CD8-positive, alpha-beta memory T cell (primary cell): ENCODE measurements around the gene ASH1L. TPM values are rescaled to one million over a fixed set of nuclear protein-coding genes. Genes with fewer than 3 reads are reported as not detected.
A peak's percentile ranks its signal among the peaks of the same experiment; 100 is the strongest.
"Not testable (repeated sequence)": the region's sequence is repeated elsewhere in the genome, so short reads cannot be mapped to it uniquely, and the experiment has no call there.

ENCODE experiments used
- CTCF ChIA-PET: fragments of 350-600 bp; sonication (Branson Sonifier 250); formaldehyde crosslinking; loops from one replicate; lab custom pipeline; 2021; ENCODE audit warnings: antibody characterized with exemption; lab: Charles Lee
- POLR2A ChIA-PET: fragments of 350-600 bp; sonication (Branson Sonifier 250); formaldehyde crosslinking; loops from one replicate; lab custom pipeline; 2021; ENCODE audit warnings: antibody characterized with exemption; lab: Charles Lee
- DNase-seq, 5 donors: peaks; one replicate each; pipeline versions ENCODE4 v3.0.0 to v3.0.0-alpha.2; 2020 to 2022; ENCODE audit warnings: mixed read lengths in 1 of 5
- H3K27ac ChIP-seq: one replicate; pipeline ENCODE4 v1.7.0; 2013; ENCODE audit warnings: low read depth, mild to moderate bottlenecking, low read length, moderate library complexity
- H3K27me3 ChIP-seq: 2 replicates; pipeline ENCODE4 v1.7.0; 2013; ENCODE audit warnings: low read length, mild to moderate bottlenecking; ENCODE audit not compliant: insufficient read depth, poor library complexity, severe bottlenecking
- H3K36me3 ChIP-seq: 2 replicates; pipeline ENCODE4 v1.7.0; 2013; ENCODE audit warnings: mild to moderate bottlenecking, low read length, moderate library complexity; ENCODE audit not compliant: insufficient read depth
- H3K4me1 ChIP-seq: 2 replicates; pipeline ENCODE4 v1.7.0; 2013; ENCODE audit warnings: mild to moderate bottlenecking, low read length, moderate library complexity; ENCODE audit not compliant: insufficient read depth
- H3K4me3 ChIP-seq: 2 replicates; pipeline ENCODE4 v1.7.0; 2013; ENCODE audit warnings: mild to moderate bottlenecking, low read length
- H3K9me3 ChIP-seq: 2 replicates; pipeline ENCODE4 v1.7.0; 2013; ENCODE audit warnings: mild to moderate bottlenecking, low read length
- H3K27ac Mint-ChIP-seq, 8 donors: one replicate each; pipeline ENCODE4 v1.8.0; 2020 to 2021; ENCODE audit warnings: mixed read lengths in 8 of 8, mild to moderate bottlenecking in 6 of 8, inconsistent platforms in 3 of 8, moderate library complexity in 3 of 8
- H3K27me3 Mint-ChIP-seq, 2 donors: one replicate each; pipeline ENCODE4 v1.8.0; 2020 to 2021; ENCODE audit warnings: mixed read lengths in 2 of 2, mild to moderate bottlenecking in 1 of 2, moderate library complexity in 1 of 2
- H3K36me3 Mint-ChIP-seq, 3 donors: one replicate each; pipeline ENCODE4 v1.8.0; 2020 to 2021; ENCODE audit warnings: mixed read lengths in 3 of 3, inconsistent platforms in 1 of 3, mild to moderate bottlenecking in 1 of 3
- H3K4me1 Mint-ChIP-seq, 3 donors: one replicate each; pipeline ENCODE4 v1.8.0; 2020 to 2021; ENCODE audit warnings: mixed read lengths in 3 of 3, inconsistent platforms in 1 of 3, mild to moderate bottlenecking in 1 of 3
- H3K4me3 Mint-ChIP-seq, 7 donors: one replicate each; pipeline ENCODE4 v1.8.0; 2020 to 2021; ENCODE audit warnings: mixed read lengths in 7 of 7, mild to moderate bottlenecking in 6 of 7, moderate library complexity in 4 of 7, inconsistent platforms in 2 of 7
- H3K9me3 Mint-ChIP-seq, 5 donors: one replicate each; pipeline ENCODE4 v1.8.0; 2020 to 2022; ENCODE audit warnings: mixed read lengths in 5 of 5, mild to moderate bottlenecking in 3 of 5, moderate library complexity in 2 of 5, inconsistent platforms in 1 of 5
- polyA plus RNA-seq: library from polyadenylated mRNA; unstranded; fragments of 300-500 nt; fragmentation: Illumina TruSeq; gene quantifications from one replicate; pipeline ENCODE4 v1.2.3, GENCODE V29; 2021
- total RNA-seq, 2 experiments: library from RNA; stranded (reverse); gene quantifications; one replicate each; pipeline ENCODE4 v1.2.3, GENCODE V29; 2021

The ASH1L gene
- total and polyA plus RNA-seq, 3 experiments from 2014 or later: 25.7 to 30.5 (median 29.7) TPM

DNA sequence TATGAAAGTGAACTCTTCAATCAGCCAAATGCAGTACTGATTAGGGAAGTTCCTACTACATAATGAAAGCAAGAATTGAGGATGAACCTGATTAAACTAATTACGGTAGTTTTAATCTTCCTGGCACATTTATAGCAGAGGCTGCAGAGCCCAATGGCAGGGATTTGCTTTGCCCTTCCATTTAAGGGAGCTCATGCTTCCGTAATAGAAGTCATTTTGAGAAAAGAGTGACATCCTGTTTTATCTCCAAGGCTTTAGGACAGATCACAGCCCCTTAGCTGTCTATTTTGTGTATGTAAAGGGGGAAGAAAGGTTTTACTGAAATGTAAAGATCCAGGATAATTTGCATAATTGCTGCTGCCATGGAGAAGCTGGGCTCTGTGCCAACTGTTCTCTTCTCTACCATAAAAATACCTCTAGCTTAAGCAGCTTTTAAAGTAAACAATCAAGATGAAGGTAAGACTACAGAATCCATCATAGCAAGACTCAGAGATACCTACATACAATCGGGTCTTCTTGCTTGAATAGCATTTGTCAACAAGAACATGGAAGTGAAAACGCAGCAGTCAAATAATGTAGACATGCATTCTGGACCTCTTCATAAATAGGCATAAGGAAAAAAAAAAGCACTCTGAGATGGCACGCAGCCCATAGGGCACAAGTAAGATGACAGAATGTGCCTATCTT, 62.5 kb downstream of the ASH1L start:
- Histone ChIP-seq H3K36me3 (no peaks in the 10 kb centered on the region), H3K27me3 (no peaks in the 10 kb centered on the region), H3K4me3 (no peak overlapping the region), H3K4me1 (peaks cover 13% of the 10 kb centered on the region), H3K9me3 (no peaks in the 10 kb centered on the region), H3K27ac (no peak overlapping the region)
- DNase-seq: no peak
- H3K27ac Mint-ChIP-seq: peak overlapping the region in 4 of 8 donors; percentile 5 to 66 (median 32)
- peaks cover 34 to 60% (median 42%) of the 10 kb centered on the region in 3 donors for H3K4me1 Mint-ChIP-seq
- H3K27me3 Mint-ChIP-seq: no peaks in the 10 kb centered on the region
- peaks cover 0 to 11% (median 4%) of the 10 kb centered on the region in 3 donors for H3K36me3 Mint-ChIP-seq
- no peaks in the 10 kb centered on the region for H3K9me3 Mint-ChIP-seq
- POLR2A ChIA-PET: interaction anchor here (0.6 kb wide), 1 partner anchor 11 kb away, joined by 3 read pairs; no protein-coding TSS in a partner anchor
- CTCF ChIA-PET: no interaction called here
- no peak overlapping the region for H3K4me3 Mint-ChIP-seq

DNA sequence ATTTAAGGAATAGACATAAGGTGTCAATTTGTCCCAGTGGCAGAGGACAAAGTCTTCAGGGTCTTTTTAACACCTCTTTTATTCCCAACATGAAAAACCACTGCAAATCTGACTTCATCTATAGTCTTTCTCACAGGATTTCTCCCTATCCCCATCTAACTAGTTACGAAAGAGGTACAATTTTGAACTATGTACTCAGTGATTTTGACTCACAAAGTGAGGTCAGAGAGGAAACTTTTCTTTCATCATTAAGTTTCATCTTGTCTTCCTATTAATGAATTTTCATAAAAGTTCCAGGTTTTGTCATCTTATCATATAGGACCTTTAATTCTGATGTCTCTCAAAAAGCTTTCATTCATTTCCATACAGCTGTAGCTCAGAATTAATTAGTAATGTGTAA, 63.3 kb downstream of the ASH1L start:
- no peak for DNase-seq
- peaks cover 0 to 10% (median 4%) of the 10 kb centered on the region in 3 donors for H3K36me3 Mint-ChIP-seq
- H3K4me3 Mint-ChIP-seq: peak overlapping the region in 1 of 7 donors; percentile 7
- H3K4me3 ChIP-seq: no peak overlapping the region
- no peaks in the 10 kb centered on the region for H3K27me3 Mint-ChIP-seq
- peaks cover 32 to 59% (median 42%) of the 10 kb centered on the region in 3 donors for H3K4me1 Mint-ChIP-seq
- H3K27me3 ChIP-seq: no peaks in the 10 kb centered on the region
- H3K9me3 Mint-ChIP-seq: no peaks in the 10 kb centered on the region
- POLR2A ChIA-PET: no interaction called here
- peak overlapping the region in 4 of 8 donors; percentile 17 to 66 (median 23) for H3K27ac Mint-ChIP-seq
- H3K36me3 ChIP-seq: no peaks in the 10 kb centered on the region
- H3K27ac ChIP-seq: no peak overlapping the region
- CTCF ChIA-PET: no interaction called here
- no peaks in the 10 kb centered on the region for H3K9me3 ChIP-seq
- peaks cover 13% of the 10 kb centered on the region for H3K4me1 ChIP-seq

DNA sequence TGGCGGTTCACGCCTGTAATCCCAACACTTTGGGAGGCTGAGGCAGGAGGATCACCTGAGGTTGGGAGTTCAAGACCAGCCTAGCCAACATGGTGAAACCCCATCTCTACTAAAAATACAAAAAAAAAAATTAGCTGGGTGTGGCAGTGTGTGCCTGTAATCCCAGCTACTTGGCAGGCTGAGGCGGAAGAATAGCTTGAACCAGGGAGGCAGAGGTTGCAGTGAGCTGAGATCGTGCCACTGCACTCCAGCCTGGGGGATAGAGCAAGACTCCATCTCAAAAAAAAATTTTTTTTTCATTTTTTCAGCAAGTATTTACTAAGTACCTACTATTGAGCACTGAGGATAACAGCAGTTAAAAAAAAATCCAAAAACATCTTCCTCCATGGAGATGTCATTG, 69.0 kb downstream of the ASH1L start:
- H3K4me3 ChIP-seq, CTCF ChIA-PET, DNase-seq, H3K36me3 ChIP-seq, H3K27me3 Mint-ChIP-seq, H3K27me3 ChIP-seq, H3K9me3 ChIP-seq, H3K27ac Mint-ChIP-seq, H3K4me3 Mint-ChIP-seq, H3K4me1 ChIP-seq, POLR2A ChIA-PET, H3K9me3 Mint-ChIP-seq, H3K27ac ChIP-seq: not testable (repeated sequence)
- H3K4me1 Mint-ChIP-seq: peaks cover 23 to 43% (median 29%) of the 10 kb centered on the region in 3 donors
- H3K36me3 Mint-ChIP-seq: peaks cover 0 to 16% (median 7%) of the 10 kb centered on the region in 3 donors

DNA sequence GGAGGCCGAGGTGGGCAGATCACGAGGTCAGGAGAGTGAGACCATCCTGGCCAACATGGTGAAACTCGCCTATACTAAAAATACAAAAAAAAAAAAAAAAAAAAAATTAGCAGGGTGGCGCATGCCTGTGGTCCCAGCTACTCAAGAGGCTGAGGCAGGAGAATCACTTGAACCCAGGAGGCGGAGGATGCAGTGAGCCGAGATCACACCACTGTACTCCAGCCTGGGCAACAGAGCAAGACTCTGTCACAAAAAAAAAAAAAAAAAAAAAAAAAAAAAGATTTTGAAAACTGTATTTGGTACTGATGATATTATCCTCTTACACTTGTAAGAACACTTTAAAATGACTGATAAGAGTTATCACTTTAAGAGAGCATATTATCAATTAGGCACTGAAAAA, 74.2 kb downstream of the ASH1L start:
- H3K27ac Mint-ChIP-seq, H3K4me3 Mint-ChIP-seq, H3K27ac ChIP-seq, H3K4me3 ChIP-seq, POLR2A ChIA-PET, H3K36me3 ChIP-seq, H3K27me3 Mint-ChIP-seq, H3K9me3 ChIP-seq, DNase-seq, H3K9me3 Mint-ChIP-seq, H3K4me1 ChIP-seq, H3K27me3 ChIP-seq: not testable (repeated sequence)
- CTCF ChIA-PET: interaction anchor here (0.6 kb wide), 1 partner anchor 533 kb away, joined by 5 read pairs; no protein-coding TSS in a partner anchor
- Mint-ChIP-seq H3K36me3 (peaks cover 0 to 14% (median 3%) of the 10 kb centered on the region in 3 donors), H3K4me1 (peaks cover 11 to 20% (median 19%) of the 10 kb centered on the region in 3 donors)

DNA sequence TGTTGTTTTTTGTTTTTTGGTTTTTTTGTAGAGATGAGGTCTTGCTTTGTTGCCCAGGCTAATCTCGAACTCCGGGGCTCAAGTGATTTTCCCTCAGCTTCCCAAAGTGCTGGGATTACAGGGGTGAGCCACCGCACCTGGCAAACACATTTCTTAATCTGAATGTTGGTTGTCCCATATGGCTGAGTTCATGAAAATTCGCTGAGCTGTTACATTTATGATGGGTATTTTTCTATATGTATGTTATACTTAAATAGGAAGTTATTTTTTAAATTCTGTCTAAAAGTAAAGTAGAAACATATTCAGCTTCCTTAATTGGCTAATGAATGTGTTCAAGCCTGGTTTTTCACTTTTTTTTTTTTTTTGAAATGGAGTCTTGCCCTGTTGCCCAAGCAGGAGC, 75.1 kb downstream of the ASH1L start:
- H3K36me3 ChIP-seq: no peaks in the 10 kb centered on the region
- peak overlapping the region in 1 of 8 donors; percentile 26 for H3K27ac Mint-ChIP-seq
- H3K27ac ChIP-seq: no peak overlapping the region
- H3K27me3 Mint-ChIP-seq: no peaks in the 10 kb centered on the region
- H3K4me1 ChIP-seq: no peaks in the 10 kb centered on the region
- ChIA-PET CTCF (no interaction called here), POLR2A (no interaction called here)
- H3K4me3 Mint-ChIP-seq: no peak overlapping the region
- H3K9me3 ChIP-seq: no peaks in the 10 kb centered on the region
- peaks cover 0 to 14% (median 3%) of the 10 kb centered on the region in 3 donors for H3K36me3 Mint-ChIP-seq
- H3K4me3 ChIP-seq: no peak overlapping the region
- no peak for DNase-seq
- H3K9me3 Mint-ChIP-seq: no peaks in the 10 kb centered on the region
- peaks cover 14 to 24% (median 21%) of the 10 kb centered on the region in 3 donors for H3K4me1 Mint-ChIP-seq
- H3K27me3 ChIP-seq: no peaks in the 10 kb centered on the region

DNA sequence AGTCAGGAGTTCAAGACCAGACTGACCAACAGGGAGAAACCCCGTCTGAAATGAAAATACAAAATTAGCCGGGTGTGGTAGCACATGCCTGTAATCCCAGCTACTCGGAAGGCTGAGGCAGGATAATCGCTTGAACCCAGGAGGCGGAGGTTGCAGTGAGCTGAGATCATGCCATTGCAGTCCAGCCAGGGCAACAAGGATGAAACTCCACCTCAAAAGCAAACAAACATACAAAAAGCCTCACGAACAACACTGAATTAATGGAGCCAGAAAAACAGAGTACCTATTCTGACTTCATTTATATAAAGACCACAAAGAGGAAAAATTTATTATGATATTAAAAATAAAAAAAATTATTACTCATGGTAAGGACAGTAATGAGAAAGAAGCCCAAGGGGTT, 75.7 kb downstream of the ASH1L start:
- H3K4me3 ChIP-seq, H3K27ac Mint-ChIP-seq, H3K36me3 ChIP-seq, H3K27me3 Mint-ChIP-seq, POLR2A ChIA-PET, H3K9me3 Mint-ChIP-seq, H3K9me3 ChIP-seq, H3K27me3 ChIP-seq, H3K4me1 ChIP-seq, CTCF ChIA-PET, H3K4me3 Mint-ChIP-seq, DNase-seq, H3K27ac ChIP-seq: not testable (repeated sequence)
- Mint-ChIP-seq H3K36me3 (peaks cover 0 to 18% (median 7%) of the 10 kb centered on the region in 3 donors), H3K4me1 (peaks cover 13 to 24% (median 17%) of the 10 kb centered on the region in 3 donors)

DNA sequence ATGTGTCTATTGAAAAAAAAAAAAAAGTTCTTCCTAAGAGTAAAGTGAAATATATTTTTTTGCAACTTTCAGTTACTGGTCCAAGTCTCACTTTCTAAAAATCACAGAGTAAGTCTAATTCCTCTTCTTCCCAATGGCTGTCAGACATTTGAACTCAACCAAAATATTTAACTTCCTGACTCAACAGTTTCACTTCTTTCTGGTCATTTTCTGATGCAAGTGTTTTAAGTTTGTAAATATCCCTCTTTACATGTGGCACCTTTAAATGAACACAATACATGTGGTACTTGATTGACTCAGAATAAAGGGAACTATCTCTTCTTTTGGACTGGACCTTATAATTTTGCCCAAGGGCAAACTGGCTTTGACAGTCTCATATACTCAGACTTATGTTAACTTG, 76.7 kb downstream of the ASH1L start:
- DNase-seq: no peak
- Mint-ChIP-seq H3K36me3 (peaks cover 0 to 28% (median 14%) of the 10 kb centered on the region in 3 donors), H3K27ac (peak overlapping the region in 4 of 8 donors; percentile 20 to 58 (median 28)), H3K27me3 (no peaks in the 10 kb centered on the region), H3K4me1 (peaks cover 12 to 26% (median 22%) of the 10 kb centered on the region in 3 donors), H3K9me3 (no peaks in the 10 kb centered on the region), H3K4me3 (no peak overlapping the region)
- peaks cover 13% of the 10 kb centered on the region for H3K36me3 ChIP-seq
- POLR2A ChIA-PET: no interaction called here
- H3K9me3 ChIP-seq: no peaks in the 10 kb centered on the region
- no peak overlapping the region for H3K4me3 ChIP-seq
- CTCF ChIA-PET: no interaction called here
- no peak overlapping the region for H3K27ac ChIP-seq
- H3K4me1 ChIP-seq: no peaks in the 10 kb centered on the region
- no peaks in the 10 kb centered on the region for H3K27me3 ChIP-seq

DNA sequence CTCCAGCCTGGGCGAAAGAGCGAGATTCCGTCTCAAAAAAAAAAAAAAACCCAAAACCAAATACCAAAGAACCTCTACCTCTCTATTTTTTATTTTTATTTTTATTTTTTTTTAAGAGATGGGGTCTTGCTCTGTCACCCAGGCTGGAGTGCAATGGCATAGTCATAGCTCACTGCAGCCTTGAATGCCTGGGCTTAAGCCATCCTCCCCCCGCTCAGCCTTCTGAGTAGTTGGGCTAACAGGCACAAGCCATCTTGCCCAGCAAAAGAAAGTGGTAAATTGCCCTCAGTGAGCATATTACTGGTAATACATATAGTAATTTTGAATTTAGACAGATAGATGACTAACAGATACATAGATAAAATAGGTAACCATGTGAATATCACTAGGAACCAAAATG, 77.4 kb downstream of the ASH1L start:
- H3K27ac ChIP-seq: no peak overlapping the region
- Mint-ChIP-seq H3K9me3 (no peaks in the 10 kb centered on the region), H3K4me1 (peaks cover 11 to 22% (median 20%) of the 10 kb centered on the region in 3 donors), H3K4me3 (no peak overlapping the region), H3K36me3 (peaks cover 0 to 32% (median 14%) of the 10 kb centered on the region in 3 donors), H3K27ac (no peak overlapping the region), H3K27me3 (no peaks in the 10 kb centered on the region)
- H3K36me3 ChIP-seq: peaks cover 18% of the 10 kb centered on the region
- no peaks in the 10 kb centered on the region for H3K4me1 ChIP-seq
- no peaks in the 10 kb centered on the region for H3K9me3 ChIP-seq
- no peaks in the 10 kb centered on the region for H3K27me3 ChIP-seq
- CTCF ChIA-PET: no interaction called here
- DNase-seq: no peak
- H3K4me3 ChIP-seq: no peak overlapping the region
- POLR2A ChIA-PET: no interaction called here
